Loucy (cell line): Measurements from ENCODE around the gene RAB22A.

Source experiments
- H2AFZ ChIP-seq: fragments of 200-600 bp; sonication (generic); 2 replicates; pipeline ENCODE4 v1.6.0; 2016; ENCODE audit warnings: antibody characterized with exemption, mild to moderate bottlenecking, low read length, moderate library complexity
- H3F3A ChIP-seq: fragments of 200-600 bp; 2 replicates; pipeline ENCODE4 v1.6.0; 2016; ENCODE audit warnings: antibody characterized with exemption, low read depth, mild to moderate bottlenecking
- H3K27me3 ChIP-seq: fragments of 200-600 bp; sonication (generic); 2 replicates; pipeline ENCODE4 v1.6.1; 2014; ENCODE audit warnings: low read length, mild to moderate bottlenecking; ENCODE audit not compliant: insufficient read depth, poor library complexity, severe bottlenecking
- H3K36me3 ChIP-seq: fragments of 200-600 bp; sonication (generic); 2 replicates; pipeline ENCODE4 v1.6.1; 2016; ENCODE audit warnings: low read length; ENCODE audit not compliant: insufficient read depth
- H3K4me1 ChIP-seq: fragments of 200-600 bp; sonication (generic); 2 replicates; pipeline ENCODE4 v1.5.1; 2014; ENCODE audit warnings: low read length, mild to moderate bottlenecking; ENCODE audit not compliant: insufficient read depth, poor library complexity, severe bottlenecking
- H3K4me2 ChIP-seq: fragments of 200-600 bp; sonication (generic); 2 replicates; pipeline ENCODE4 v1.6.0; 2014; ENCODE audit warnings: antibody characterized with exemption, low read length, low read depth, mild to moderate bottlenecking; ENCODE audit not compliant: poor library complexity, severe bottlenecking
- H3K4me3 ChIP-seq: fragments of 200-600 bp; sonication (generic); 2 replicates; pipeline ENCODE4 v1.5.1; 2014; ENCODE audit warnings: low read length, mild to moderate bottlenecking, mixed read lengths; ENCODE audit not compliant: poor library complexity, severe bottlenecking
- H3K79me2 ChIP-seq: fragments of 200-600 bp; sonication (generic); 2 replicates; pipeline ENCODE4 v1.6.1; 2014; ENCODE audit warnings: low read length; ENCODE audit not compliant: insufficient read depth
- H3K9ac ChIP-seq: fragments of 200-600 bp; sonication (generic); 2 replicates; pipeline ENCODE4 v1.6.0; 2014; ENCODE audit warnings: mild to moderate bottlenecking, low read depth, low read length, moderate library complexity; ENCODE audit not compliant: poor library complexity, severe bottlenecking
- H3K9me2 ChIP-seq: fragments of 200-600 bp; sonication (generic); replicated peaks from 2 replicates; pipeline ENCODE4 v1.6.1; 2016; ENCODE audit warnings: low read depth, low read length, mixed read lengths
- H3K9me3 ChIP-seq: fragments of 200-600 bp; sonication (generic); 2 replicates; pipeline ENCODE4 v1.6.1; 2014; ENCODE audit warnings: mild to moderate bottlenecking, antibody characterized with exemption, low read length, low read depth; ENCODE audit not compliant: insufficient read depth
- H4K20me1 ChIP-seq: fragments of 200-600 bp; sonication (generic); 2 replicates; pipeline ENCODE4 v1.6.0; 2014; ENCODE audit warnings: antibody characterized with exemption, low read length, mild to moderate bottlenecking; ENCODE audit not compliant: insufficient read depth, poor library complexity, severe bottlenecking
- EZH2phosphoT487 ChIP-seq: fragments of 200-600 bp; IDR thresholded peaks from 2 replicates; pipeline ENCODE4 v1.6.1; 2018; ENCODE audit warnings: antibody characterized with exemption, mild to moderate bottlenecking, moderate library complexity, borderline replicate concordance
- TF ChIP-seq, protein P1 (sequence below): fragments of 200-600 bp; sonication (generic); conservative IDR thresholded peaks from 2 replicates; pipeline ENCODE4 v1.5.1; 2014; ENCODE audit warnings: mild to moderate bottlenecking, antibody characterized with exemption, low read length

The RAB22A gene

DNA sequence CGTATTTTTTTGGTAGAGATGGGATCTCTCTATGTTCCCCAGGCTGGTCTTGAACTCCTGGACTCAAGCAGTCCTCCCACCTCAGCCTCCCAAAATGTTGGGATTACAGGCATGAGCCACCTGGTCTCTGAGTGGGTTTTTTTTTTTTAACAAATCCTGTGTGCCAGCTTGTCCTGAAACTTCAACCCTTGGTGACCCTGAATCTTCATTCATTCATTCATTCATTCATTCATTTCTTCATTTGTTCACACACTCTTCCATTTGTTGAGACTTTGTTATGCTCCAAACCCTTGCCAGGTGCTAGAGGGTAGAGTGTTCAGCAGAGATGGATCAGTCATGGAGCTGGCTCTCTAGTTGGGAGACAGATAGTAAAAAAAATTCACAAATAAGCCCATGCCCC, 67.5 kb downstream of the RAB22A start:
- Histone ChIP-seq H3K9me3 (peaks cover 9% of the 10 kb centered on the region; the same call in 1 of the 2 replicates), H3K4me2 (no peak overlapping the region), H3K79me2 (no peaks in the 10 kb centered on the region), H3K36me3 (no peaks in the 10 kb centered on the region), H3K4me1 (no peaks in the 10 kb centered on the region), H3K4me3 (no peak overlapping the region), H2AFZ (no peak overlapping the region), H3K27me3 (no peaks in the 10 kb centered on the region), H3K9ac (no peak overlapping the region), H4K20me1 (no peaks in the 10 kb centered on the region), H3F3A (no peaks in the 10 kb centered on the region), H3K9me2 (no peaks in the 10 kb centered on the region)
- no peak for TF ChIP-seq EZH2phosphoT487

DNA sequence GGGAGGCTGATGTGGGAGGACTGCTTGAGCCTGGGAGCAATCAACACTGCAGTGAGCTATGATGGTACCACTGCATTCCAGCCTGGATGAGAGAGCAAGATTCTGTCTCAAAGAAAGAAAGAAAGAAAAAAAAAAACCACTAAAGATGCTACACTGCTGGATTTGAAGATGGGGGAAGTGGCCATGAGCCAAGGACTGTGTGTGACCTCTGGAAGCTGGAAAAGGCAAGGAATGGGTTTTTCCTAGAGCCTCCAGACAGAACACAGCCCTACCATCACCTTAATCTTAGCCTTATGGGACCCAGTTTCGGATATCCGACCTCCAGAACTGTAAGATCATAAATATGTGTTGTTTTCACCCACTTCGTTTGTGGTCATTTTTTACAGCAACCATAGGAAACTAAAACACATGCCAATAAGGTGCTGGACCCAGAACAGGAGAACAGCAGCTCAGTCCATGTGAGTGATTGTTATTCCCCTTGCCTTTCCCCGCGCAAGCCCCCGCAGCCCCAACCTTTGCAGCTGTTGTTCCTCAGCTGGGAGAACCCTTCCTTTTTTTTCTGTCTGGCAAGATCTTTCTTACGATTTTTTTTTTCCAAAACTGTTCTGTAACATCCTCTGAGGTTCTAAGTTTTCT, 68.4 kb downstream of the RAB22A start:
- H3K36me3 ChIP-seq, result no peaks in the 10 kb centered on the region
- H3F3A ChIP-seq, result no peaks in the 10 kb centered on the region
- H3K9me3 ChIP-seq, result peaks cover 9% of the 10 kb centered on the region; the same call in 1 of the 2 replicates
- no peaks in the 10 kb centered on the region for H3K4me1 ChIP-seq
- no peak overlapping the region for H3K4me3 ChIP-seq
- H3K9me2 ChIP-seq, result no peaks in the 10 kb centered on the region
- H3K4me2 ChIP-seq, result no peak overlapping the region
- no peaks in the 10 kb centered on the region for H3K27me3 ChIP-seq
- no peaks in the 10 kb centered on the region for H4K20me1 ChIP-seq
- no peak overlapping the region for H3K9ac ChIP-seq
- H2AFZ ChIP-seq, result no peak overlapping the region
- TF ChIP-seq, protein P1, sequence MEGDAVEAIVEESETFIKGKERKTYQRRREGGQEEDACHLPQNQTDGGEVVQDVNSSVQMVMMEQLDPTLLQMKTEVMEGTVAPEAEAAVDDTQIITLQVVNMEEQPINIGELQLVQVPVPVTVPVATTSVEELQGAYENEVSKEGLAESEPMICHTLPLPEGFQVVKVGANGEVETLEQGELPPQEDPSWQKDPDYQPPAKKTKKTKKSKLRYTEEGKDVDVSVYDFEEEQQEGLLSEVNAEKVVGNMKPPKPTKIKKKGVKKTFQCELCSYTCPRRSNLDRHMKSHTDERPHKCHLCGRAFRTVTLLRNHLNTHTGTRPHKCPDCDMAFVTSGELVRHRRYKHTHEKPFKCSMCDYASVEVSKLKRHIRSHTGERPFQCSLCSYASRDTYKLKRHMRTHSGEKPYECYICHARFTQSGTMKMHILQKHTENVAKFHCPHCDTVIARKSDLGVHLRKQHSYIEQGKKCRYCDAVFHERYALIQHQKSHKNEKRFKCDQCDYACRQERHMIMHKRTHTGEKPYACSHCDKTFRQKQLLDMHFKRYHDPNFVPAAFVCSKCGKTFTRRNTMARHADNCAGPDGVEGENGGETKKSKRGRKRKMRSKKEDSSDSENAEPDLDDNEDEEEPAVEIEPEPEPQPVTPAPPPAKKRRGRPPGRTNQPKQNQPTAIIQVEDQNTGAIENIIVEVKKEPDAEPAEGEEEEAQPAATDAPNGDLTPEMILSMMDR, result no peak
- TF ChIP-seq EZH2phosphoT487, result no peak
- H3K79me2 ChIP-seq, result no peaks in the 10 kb centered on the region

DNA sequence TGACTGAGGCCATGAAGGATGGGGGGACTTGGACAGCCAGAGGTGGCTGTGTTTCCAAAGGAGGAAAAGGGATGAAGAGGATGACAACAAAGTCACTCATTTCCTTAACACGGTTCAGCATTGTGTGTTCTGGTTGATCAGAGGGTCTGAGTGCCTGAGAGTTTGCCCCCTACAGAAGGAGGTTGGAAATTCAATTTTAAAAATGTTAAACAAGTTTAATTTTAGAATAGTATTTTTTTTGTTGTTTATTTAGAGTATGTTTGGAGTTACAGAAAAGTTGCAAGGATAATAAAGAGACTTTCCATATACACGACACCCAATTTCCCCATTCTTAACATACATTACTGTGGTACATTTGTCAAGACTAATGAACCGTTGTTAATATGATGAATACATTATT, 69.2 kb downstream of the RAB22A start:
- H3K36me3 ChIP-seq, result no peaks in the 10 kb centered on the region
- no peaks in the 10 kb centered on the region for H3K79me2 ChIP-seq
- H2AFZ ChIP-seq, result no peak overlapping the region
- H3K27me3 ChIP-seq, result no peaks in the 10 kb centered on the region
- peaks cover 9% of the 10 kb centered on the region; the same call in 1 of the 2 replicates for H3K9me3 ChIP-seq
- TF ChIP-seq, protein P1, result peak; percentile 41
- TF ChIP-seq EZH2phosphoT487, result no peak
- H4K20me1 ChIP-seq, result no peaks in the 10 kb centered on the region
- no peak overlapping the region for H3K9ac ChIP-seq
- no peaks in the 10 kb centered on the region for H3K9me2 ChIP-seq
- no peaks in the 10 kb centered on the region for H3K4me1 ChIP-seq
- no peak overlapping the region for H3K4me2 ChIP-seq
- H3F3A ChIP-seq, result no peaks in the 10 kb centered on the region
- H3K4me3 ChIP-seq, result no peak overlapping the region

DNA sequence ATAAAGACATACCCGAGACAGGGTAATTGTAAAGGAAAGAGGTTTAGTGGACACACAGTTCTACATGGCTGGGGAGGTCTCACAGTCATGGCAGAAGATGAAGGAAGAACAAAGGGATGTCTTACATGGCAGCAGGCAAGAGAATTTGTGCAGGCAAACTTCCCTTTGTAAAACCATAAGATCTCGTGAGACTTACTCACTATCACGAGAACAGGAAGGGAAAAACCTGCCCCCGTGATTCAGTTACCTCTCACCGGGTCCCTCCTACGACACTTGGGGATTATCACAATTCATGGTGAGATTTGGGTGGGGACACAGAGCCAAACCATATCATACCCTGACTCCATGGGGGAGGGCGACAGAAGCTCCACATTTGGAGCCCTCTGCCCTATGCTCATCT, 72.1 kb downstream of the RAB22A start:
- Histone ChIP-seq H3K9me2 (no peaks in the 10 kb centered on the region), H3K79me2 (no peaks in the 10 kb centered on the region), H3K4me2 (no peak overlapping the region), H3K27me3 (no peaks in the 10 kb centered on the region), H3K4me1 (no peaks in the 10 kb centered on the region), H3K9ac (no peak overlapping the region), H4K20me1 (no peaks in the 10 kb centered on the region), H3F3A (no peaks in the 10 kb centered on the region), H2AFZ (no peak overlapping the region), H3K4me3 (no peak overlapping the region), H3K36me3 (no peaks in the 10 kb centered on the region), H3K9me3 (peaks cover 9% of the 10 kb centered on the region; the same call in 1 of the 2 replicates)
- no peak for TF ChIP-seq EZH2phosphoT487
- TF ChIP-seq, protein P1, result no peak
